GM12801 (cell line): ENCODE data around the gene CYB561A3.

Experiments
- CTCF ChIP-seq: IDR thresholded peaks from one replicate; pipeline ENCODE4 v1.5.1; 2011; ENCODE audit warnings: control low read depth; ENCODE audit not compliant: insufficient read length; ENCODE audit errors: extremely low read depth

The CYB561A3 gene

GRCh38 chr11:61401173-61401572 is 39.5 kb upstream of the CYB561A3 start:
- TF ChIP-seq CTCF = no peak

GRCh38 chr11:61392981-61393595 is 31.4 kb upstream of the CYB561A3 start:
- no peak for TF ChIP-seq CTCF

- TF ChIP-seq CTCF = no peak
Observed at GRCh38 chr11:61390161-61390560, 28.5 kb upstream of the CYB561A3 start.

- no peak for TF ChIP-seq CTCF
Observed at GRCh38 chr11:61384271-61385242, 22.9 kb upstream of the CYB561A3 start.

- TF ChIP-seq CTCF = no peak
Observed at GRCh38 chr11:61380884-61381283, 19.2 kb upstream of the CYB561A3 start.

GRCh38 chr11:61378713-61379313 is 17.1 kb upstream of the CYB561A3 start:
- TF ChIP-seq CTCF = no peak

- TF ChIP-seq CTCF = no peak
Observed at GRCh38 chr11:61377461-61378160, 15.9 kb upstream of the CYB561A3 start.
